Stimulated activated CD4-positive, alpha-beta T cell treated with anti-CD3 and anti-CD28 coated beads, Interleukin-4, amount 100 ng/mL, for 4 hours (primary cell): ENCODE measurements around the gene POLA1.

ENCODE experiments used
- DNase-seq, 2 experiments: peaks; one replicate each; pipeline ENCODE4 v3.0.0-alpha.2; 2020

POLA1 gene

DNA sequence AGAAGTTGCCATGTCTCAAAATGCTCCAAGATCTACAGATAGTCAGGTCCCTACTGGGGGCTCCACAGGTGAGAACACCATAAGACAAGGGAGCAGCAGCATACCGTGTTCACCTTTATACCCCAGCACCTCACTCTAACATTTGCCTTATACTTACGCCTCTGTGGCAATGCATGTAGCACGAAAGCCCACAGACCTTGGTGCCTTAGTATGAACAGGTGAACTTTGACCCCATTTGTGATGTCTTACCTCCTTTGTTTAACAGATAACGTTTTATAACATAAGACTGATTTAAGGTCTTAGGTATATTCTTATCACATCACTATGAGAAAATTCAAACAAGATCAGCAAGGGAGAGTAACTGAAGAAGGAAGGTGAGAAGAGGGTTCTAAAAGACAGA is 193.2 kb downstream of the POLA1 start:
- DNase-seq, result no peak

DNA sequence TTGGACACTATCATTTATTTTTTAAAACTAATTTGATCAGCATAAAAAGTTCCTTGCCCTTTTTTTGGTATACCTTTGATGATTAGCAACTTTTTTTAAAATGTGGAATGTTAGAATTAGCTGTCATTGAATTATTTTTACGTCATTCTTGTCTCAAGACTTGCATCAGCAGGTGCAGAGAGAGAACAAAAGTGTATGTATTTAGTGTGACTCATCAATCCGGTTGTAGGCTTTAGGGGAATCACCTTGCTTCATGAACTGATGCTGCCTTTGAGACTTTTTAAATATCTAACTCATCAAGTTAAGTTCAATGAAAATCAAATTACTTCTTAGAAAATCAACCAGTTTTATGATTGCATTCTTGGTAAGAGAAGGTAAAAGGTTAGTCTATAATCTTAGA is 197.0 kb downstream of the POLA1 start:
- DNase-seq, result no peak

DNA sequence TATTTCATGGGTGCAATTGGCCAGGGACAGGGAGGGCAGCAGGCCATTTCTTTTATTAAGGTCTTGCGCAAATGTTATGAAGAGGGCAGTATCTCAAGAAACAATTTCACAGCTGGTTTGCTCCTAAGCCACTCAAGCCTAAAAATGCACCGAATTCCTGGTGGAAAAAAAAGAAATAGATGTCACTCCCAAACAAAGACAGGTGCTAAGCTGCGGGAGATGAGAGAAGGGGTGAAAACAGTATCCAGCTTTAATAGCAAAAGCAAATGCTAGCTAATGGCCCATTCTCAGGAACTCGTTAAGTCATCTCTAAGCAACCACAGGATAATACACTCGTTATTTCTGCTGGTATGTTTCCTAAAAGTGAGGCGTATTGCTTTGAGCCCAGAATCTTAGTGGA is 205.7 kb downstream of the POLA1 start:
- DNase-seq, result no peak

DNA sequence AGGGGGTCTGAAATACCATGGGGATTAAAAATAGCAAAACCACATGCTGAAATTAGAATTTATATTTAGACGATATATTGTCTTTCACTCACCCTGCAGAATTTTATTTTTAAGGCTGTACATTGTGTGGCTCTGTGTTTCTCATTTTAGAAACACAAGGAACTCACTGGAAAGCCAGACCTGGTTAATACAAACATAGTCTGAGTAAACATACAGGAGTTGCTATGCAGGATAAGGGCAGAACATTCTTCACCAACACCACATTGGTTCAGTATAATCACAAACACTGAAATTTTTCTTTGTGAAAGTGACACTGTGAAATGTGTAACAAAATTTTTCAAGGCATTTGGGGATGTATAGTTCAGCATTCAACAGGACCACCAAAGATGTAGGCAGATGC is 206.5 kb downstream of the POLA1 start:
- no peak for DNase-seq

DNA sequence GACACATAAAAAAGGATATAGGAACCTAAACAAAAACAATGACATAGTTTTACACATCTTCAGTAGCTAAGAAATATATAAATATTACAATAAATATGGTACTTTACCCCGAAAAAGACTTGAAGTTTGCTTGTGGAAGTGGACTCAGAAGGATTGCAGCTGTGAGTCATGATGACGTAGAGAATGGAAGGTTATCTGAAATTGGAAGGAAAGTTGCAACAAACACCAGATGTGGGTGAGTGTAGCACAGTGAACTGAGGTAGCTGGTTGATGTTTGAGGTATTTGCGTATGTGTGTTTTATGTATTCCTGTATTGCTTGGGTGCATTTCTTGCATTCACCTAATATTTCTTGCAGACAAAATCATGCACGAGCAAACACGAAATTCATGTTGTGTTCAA is 209.1 kb downstream of the POLA1 start:
- DNase-seq, result no peak

DNA sequence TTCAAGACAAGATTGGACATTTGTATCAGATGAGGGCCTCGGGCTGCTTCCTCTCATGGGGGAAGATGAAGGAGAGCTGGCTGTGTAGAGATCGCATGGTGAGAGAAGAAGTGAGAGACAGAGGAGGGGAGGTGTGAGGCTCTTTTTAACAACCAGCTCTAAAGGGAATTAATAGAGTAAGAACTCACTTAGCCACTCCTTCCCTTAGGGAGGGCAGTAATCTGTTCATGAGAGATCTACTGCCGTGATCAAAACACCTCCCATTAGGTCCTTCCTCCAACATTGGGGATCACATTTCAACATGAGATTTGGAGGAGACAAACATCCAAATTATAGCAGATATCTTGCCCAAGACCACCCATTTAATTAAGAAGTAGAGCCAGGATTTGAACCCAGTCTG is 225.0 kb downstream of the POLA1 start:
- DNase-seq, result no peak

DNA sequence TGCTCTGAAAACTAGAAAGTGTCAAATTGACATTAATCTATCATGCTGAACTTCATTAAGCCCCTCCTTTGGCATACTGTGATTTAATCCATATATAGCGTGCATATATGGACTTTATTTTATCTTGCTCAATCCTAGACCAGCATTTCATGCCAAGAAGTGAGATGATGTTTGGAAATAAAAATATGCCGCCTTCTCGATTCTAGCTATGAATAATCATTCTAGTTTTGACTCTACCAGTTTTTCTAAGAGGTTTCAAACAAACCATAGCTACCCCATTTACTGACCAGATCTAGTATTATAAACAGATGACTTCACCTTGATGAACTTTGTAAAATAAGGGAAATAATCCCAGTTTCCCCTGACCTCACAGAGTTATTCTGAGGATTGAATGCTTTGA is 227.1 kb downstream of the POLA1 start:
- no peak for DNase-seq

DNA sequence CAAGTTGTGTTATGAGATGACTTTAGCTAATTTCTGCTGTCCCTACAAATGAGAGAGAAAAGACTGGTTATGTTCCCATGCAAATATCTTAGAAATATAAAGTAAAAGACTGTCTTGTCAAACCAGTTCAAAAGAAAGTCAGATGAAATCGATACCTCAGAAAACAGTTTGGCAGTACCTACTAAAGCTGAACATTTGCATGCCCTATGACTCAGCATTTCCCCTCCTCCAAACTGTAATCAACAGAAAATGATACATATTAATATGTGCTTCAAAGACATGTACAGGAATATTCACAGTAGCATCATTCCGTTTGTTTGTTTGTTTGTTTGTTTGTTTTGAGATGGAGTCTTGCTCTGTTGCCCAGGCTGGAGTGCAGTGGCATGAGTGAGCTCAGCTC is 231.7 kb downstream of the POLA1 start:
- DNase-seq, result no peak

DNA sequence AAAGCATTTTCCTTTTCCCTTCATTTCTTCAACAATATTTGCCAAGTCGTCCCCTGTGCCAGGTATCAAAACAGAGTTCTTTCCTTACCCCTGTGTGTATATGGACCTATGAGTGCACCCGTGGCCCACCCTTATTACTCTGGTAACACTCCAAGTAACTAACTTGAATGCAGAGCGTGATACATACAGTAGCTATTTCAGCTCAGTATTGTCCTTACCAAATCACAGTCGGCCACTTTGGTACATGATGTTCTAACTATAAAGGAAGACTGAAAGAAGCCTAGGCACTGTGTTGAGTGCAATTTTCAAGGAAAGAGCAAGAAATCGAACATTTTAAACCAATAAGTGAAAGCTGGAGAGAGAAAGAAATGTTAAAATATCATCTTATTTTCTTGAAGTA is 233.7 kb downstream of the POLA1 start:
- DNase-seq, result no peak

DNA sequence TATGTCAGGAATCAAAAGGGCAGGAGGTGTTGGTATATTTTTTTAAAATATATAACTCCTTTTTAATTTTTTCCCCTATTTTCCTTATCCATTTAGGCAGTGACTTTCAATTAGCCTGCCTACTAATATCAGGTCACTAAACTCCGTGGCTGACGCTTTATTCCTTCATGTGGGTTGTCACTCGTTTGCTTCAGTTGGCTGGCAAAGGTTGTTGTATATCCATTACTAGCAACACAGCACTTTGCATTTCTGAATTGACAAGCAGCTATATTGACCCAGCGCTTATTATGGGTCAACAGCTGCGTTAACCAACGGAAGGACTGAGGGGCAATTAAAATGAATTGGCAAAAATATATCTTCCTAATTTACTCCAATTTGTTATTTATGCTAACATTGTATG is 234.4 kb downstream of the POLA1 start:
- no peak for DNase-seq

DNA sequence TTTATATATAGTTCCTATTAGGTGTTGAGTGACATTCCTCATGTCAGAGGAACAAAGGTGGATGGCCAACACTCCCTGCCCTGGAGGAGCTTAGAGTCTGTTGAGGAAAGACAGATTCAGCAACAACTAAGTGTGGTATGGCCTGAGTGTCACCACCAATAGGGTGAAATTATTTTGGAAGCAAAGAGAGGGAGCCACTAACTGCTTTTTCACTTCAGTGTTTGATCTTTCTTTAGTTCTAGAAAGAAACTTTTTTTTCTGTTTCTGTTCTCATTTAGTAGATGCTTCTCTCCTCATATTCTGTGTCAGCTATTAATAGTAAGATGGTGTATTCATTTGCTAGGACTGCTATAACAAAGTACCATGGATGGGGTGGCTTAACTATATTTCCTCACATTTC is 240.6 kb downstream of the POLA1 start:
- no peak for DNase-seq

DNA sequence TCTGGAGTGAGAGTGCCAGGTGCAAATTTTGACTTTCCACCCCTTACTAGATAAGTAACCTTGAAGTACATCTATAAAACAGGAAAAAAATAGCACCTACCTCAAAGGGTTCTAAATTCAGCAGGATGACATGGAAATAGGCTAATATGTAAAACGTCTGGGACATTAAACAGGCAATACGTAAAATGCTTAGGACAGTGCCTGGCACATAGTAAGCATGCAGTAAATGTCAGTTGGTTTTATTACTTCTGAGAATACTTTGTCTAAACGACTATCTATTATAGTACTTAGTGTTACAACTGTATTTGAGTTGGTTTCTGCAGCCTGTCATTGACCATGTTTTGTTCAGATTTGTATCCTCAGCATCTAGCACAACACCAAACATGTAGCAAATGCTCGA is 251.3 kb downstream of the POLA1 start:
- DNase-seq, result no peak

DNA sequence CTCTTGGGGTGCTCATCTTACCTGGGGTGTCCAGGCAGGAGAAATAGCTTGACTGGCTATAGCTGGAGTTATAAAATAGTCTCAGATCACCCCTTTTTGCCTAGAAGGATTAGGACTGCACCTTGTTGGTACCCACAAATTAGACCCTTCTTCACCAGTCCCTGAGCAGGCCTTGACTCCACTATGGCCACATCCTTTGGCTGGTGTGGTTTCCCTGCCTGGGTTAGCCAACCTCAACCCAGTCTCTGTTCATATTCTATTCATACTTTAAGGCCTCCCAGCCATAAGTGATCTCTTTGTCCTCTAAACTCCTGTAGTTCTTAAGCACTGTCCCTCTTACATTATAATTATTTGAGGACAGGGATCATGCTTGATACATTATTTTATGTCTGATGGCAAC is 252.7 kb downstream of the POLA1 start:
- no peak for DNase-seq

DNA sequence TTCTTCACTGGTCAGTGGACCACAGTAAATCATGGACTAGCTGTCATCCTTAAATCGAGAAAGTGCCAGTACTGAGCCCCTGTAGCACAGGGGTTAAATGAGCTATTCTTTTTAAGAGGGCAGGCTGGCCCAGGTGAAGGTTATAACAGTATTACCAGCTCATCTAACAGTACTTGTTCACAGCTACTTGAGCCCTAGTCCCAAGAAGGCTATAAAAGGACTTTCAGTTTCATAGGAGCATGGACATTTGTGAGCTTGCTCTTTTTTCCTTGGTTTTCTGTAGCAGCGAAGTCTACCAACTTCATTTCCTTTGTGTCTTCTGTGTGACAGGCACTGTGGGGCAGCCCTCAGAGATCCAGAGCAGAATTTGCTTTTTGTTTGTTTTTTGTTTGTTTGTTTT is 261.0 kb downstream of the POLA1 start:
- DNase-seq, result no peak

DNA sequence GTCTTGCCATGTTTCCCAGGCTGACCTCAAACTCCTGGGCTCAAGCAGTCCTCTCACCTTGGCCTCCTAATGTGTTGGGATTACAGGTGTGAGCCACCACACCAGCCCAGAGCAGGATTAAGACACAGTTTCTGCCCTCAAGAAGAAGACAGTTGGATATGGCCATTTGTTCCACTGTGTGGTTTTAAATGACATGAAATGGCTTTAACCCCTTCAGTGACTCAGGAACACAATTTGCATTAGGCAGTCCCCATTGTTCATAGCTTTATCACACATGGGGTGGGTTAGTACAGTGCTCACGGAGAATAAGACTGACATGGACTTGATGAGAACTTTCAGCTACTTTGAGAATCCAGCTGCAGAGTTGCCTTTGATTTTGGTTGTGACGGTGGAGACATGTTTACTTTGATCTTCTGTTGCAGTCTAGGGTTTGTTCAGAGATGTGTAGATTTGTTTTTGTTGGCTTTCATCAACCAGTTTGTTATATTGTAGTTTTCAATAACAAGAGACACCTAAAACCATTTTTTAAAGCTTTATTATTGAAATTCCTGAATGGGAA is 261.7 kb downstream of the POLA1 start:
- no peak for DNase-seq

DNA sequence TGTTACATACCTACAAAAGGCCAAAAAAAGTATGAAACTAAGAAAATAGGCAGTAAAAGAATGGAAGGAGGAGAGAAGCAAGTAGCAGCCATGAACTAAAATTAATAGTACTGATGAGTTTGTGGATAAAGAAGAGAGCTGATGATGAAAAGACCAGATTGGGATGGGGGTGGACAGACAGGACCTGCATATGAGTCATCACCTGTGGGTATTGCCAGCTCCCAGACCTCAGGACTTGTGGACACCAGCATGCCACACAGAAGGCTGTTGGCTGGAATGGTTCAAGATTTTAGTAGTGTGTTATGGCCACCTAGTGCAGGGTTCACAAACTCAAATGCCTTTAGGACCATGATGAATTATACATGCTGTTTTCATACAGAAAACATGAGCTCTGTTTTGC is 263.1 kb downstream of the POLA1 start:
- DNase-seq, result no peak

DNA sequence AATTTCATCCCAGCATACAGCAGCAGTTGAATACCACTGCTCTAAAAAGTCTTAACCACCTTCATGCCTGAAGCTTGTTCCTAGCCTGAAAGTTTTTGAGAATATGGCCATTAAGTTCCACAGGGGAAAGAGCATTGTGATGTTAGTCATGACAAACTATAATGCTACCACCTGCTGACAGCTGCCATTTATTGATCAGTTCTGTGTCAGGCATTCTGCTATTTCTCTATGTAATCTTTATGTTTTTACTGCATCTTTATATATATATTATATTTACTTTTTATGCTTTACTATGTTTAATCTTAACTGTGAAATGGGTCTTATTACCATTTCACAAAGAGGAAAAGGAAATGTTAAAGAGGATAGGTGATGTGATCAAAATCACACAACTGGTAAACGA is 268.1 kb downstream of the POLA1 start:
- no peak for DNase-seq

DNA sequence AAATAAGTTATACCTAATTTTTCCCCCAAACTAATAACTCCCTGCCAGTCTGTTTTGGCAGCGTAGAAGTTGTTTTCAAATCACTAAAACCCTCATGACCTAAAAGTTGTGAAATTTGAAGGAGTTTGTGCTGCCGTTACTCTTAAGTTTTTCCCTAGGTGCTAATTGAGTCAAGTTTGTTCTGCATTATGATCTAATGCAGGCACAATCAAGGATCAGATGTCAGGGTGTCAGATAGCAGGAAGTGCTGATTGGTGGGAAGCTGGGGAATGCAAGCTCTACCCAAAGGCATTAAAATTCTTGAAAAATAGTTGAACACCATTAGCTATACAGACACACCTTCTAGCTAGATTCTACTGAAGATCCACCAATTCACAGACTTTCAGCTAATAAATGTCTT is 270.1 kb downstream of the POLA1 start:
- DNase-seq, result no peak

DNA sequence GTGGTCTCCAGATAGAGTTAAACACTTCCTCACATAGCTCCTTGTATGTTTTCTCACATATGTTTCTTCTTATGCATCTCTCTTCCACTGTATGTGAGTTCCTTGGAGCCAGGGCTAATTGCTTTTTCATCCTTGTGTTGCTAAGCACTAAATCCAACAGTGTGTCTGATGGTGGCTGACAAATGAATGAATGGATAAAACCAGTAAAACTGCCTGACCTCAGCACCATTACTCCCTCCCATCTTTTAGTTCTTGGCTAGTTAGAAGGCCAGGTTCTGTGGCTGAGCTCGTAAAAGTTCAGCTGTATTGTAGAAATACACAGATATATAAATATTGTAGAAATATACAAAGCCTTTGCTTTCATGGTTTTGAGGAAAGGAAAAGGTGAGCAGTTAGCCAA is 271.7 kb downstream of the POLA1 start:
- no peak for DNase-seq

DNA sequence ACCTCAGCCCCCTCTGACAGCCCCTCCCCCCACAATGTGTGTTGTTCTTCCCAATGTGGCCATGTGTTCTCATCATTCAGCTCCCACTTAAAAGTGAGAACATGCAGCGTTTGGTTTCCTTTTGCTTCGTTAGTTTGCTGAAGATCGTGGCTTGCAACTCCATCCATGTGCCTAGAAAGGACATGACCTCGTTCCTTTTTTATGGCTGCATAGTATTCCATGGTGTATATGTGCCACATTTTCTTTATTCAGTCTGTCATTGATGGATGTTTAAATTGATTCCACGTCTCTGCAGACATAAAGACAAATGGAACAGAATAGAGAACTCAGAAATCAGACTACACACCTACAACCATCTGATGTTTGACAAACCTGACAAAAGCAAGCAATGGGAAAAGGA is 276.1 kb downstream of the POLA1 start:
- no peak for DNase-seq

DNA sequence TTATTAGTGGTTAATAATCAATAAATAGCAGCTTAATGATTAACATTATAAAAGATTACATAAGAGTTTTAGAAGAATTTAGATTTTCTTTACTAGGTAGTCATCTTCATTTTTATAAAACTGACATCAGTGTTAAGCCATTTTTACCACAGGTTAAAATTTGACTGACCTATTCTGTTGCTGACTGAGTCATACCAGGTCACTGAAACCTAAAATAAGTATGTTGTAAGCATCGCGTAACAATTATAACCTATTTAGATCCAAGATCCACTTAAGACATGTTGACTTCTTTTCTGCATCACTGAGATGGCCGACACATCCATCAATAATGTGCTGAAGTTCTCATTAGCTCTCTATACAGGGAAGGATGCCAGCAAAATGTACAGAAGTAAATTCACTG is 285.4 kb downstream of the POLA1 start:
- DNase-seq, result no peak

DNA sequence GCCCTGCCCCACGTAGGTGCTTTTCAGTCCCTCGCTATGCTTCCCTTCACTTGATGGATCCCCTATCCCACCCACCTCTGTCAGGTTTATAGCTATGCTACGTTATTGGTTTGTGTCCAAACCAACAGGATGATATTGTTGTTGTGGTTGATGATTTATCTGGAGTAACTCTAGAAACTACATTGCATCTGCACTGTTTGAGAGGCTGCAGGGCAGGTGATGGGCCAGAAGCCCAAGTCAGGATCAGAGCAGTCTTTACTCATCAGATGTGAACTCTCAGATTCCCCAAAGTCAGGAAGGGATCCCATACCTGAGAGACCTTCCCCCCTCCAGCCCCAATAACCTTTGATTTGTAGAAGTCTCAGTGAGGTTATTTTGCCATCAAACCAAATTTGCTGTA is 287.3 kb downstream of the POLA1 start:
- no peak for DNase-seq

DNA sequence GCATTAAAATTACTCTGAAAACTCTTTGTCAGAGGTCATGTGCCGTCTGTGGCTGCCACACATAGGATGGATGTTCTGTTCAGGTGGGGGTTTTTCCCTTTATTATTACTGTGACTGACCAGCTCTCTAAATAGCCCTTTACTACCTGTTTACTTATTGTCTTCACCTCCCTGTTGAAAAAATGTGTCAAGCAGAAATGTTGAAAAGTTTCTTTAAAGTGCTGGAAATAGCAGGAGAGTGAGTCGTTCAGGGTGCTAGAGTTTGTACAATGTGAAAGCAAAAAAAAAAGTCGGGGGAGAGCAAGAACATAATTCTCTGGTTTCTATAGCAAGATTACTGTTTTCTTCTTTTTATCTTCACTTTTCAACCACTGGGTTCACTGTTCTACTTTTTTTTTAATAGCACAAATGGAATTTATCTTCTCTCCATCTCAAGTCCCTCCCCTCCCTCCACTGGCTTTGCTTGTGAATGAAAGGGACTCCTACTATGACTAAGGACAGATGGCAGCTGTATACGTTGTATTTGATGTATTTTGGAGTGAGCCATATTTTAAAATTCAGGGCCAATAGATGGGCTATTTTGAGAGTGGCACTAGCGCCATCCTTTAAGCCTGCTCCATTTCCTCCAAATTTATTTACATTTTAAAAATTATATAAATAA is 288.7 kb downstream of the POLA1 start:
- DNase-seq, result no peak

DNA sequence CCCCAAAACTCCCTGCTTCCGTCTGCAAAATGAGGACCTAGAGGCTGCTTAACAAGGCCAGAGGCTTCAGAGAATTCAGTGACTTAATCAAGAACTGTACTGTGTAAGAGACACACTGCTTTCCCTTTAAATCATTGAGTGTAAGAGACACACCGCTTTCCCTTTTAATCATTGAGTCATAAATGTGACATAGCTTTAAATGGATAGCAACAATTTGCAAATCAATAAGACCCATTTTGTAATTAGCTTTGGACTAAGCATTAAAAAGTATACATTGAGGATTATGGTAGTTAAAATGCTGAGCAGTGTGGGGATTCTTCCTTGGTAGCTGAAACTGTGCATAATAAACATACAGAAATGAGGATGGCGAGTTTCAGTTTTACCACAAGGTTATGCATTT is 290.2 kb downstream of the POLA1 start:
- no peak for DNase-seq

DNA sequence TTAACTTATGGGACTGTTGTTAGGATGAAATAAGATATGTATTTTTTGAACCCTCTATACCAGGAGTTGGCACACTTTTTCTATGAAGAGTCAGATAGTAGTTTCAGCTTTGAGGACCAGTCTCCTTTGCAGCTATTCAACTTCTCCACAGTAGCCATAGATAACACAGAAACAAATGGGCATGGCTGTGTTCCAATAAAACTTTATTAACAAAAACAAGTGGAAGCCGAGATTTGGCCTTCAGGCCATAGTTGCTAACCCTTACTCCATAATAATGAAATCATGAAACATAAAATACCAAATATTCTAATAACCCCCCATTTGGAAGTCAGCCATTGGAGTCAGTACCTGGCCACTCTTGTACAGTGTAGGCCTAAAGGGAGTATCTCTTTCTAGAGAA is 291.4 kb downstream of the POLA1 start:
- no peak for DNase-seq

DNA sequence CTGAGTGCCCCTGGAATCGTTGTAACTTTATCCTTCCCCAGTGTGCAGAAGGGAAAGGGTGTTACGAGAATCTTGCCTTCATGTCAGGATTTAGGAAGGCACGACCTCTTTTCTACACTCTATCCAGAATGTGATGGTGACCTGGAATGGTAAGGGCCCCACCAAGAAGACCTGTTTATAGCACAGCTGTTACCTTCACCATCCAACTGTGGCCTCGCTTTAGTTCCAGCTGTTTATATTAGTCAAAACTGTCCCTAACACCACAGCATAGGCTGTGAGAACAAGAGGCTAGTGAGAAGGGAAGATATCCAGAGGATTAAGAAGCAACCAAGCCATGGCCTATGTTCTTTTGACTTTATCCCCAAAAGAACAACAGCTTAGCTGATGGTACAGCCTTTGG is 294.0 kb downstream of the POLA1 start:
- no peak for DNase-seq
